Thyroid gland (tissue), 4 donors: Measurements from ENCODE around the gene L1CAM. TPM values are rescaled to one million over a fixed set of nuclear protein-coding genes. Genes with fewer than 3 reads are reported as not detected.

Source experiments
- DNase-seq, 2 donors: peaks; one replicate each; pipeline ENCODE4 v3.0.0-alpha.2; 2019
- H3K27ac ChIP-seq, 3 donors: fragments of 200-600 bp; sonication (generic); 1 replicate in 2 of 3; 2 replicates in 1 of 3; pipeline ENCODE4 v1.5.1; 2016 to 2019; ENCODE audit warnings: mild to moderate bottlenecking in 1 of 3, moderate library complexity in 1 of 3
- H3K27me3 ChIP-seq: fragments of 200-600 bp; sonication (generic); one replicate; pipeline ENCODE4 v1.5.1; 2019
- H3K36me3 ChIP-seq, 2 donors: fragments of 200-600 bp; sonication (generic); one replicate each; pipeline ENCODE4 v1.5.1; 2016 to 2019
- H3K4me1 ChIP-seq, 2 donors: fragments of 200-600 bp; sonication (generic); one replicate each; pipeline ENCODE4 v1.5.1; 2017 to 2019
- H3K4me3 ChIP-seq, 3 donors: fragments of 200-600 bp; sonication (generic); replicated peaks in 1 of 3; 1 replicate in 2 of 3; 2 replicates in 1 of 3; pipeline ENCODE4 v1.5.1; 2016; ENCODE audit warnings: mild to moderate bottlenecking in 1 of 3
- H3K9me3 ChIP-seq: fragments of 200-600 bp; sonication (generic); one replicate; pipeline ENCODE4 v1.5.1; 2017
- CTCF ChIP-seq, 6 experiments: fragments of 200-600 bp in 3 of 6; fragments of 450-650 bp in 3 of 6; sonication (generic) in 3 of 6; IDR thresholded peaks; one replicate each; pipeline ENCODE4 v1.5.1; 2016 to 2019; ENCODE audit warnings: antibody characterized with exemption in 6 of 6, mild to moderate bottlenecking in 2 of 6, inconsistent platforms in 1 of 6, moderate library complexity in 1 of 6
- POLR2A ChIP-seq, 2 donors: fragments of 450-650 bp; IDR thresholded peaks; one replicate each; pipeline ENCODE4 v1.6.1; 2017; ENCODE audit warnings: antibody characterized with exemption in 2 of 2, mild to moderate bottlenecking in 2 of 2, moderate library complexity in 1 of 2
- WGBS, 2 donors: methylation state at CpG; one replicate each; pipeline ENCODE4 v1.1.5; 2017; 5-methylcytosine and 5-hydroxymethylcytosine counted together
- intact Hi-C: fragments of 100-400 bp; cut with DNase I; formaldehyde crosslinking; loops from one replicate; pipeline ENCODE4 v1.15.1; 2023
- total RNA-seq, 4 donors: library from RNA; depleted of rRNA; stranded (reverse); fragments of >200 nt; gene quantifications; one replicate each; pipeline ENCODE4 v1.2.3, GENCODE V29; 2016

L1CAM gene
- total RNA-seq, 4 donors from 2014 or later, result 0.45 to 2.2 (median 0.75) TPM

GRCh38 chrX:153919281-153919680, 33.3 kb upstream of the L1CAM start:
- TF ChIP-seq CTCF (IDR thresholded peaks at IDR 0.05) (no peak), POLR2A (IDR thresholded peaks at IDR 0.05) (no peak)
- DNase-seq, result no peak
- Histone ChIP-seq H3K36me3 (no peaks in the 10 kb centered on the region), H3K27me3 (no peaks in the 10 kb centered on the region), H3K4me1 (no peaks in the 10 kb centered on the region), H3K9me3 (no peaks in the 10 kb centered on the region), H3K4me3 (no peak overlapping the region), H3K27ac (no peak overlapping the region)
- intact Hi-C loops, result no loop called here
- 86 to 98% methylated on average over 6 to 11 of the region's 13 CpGs for WGBS, 2 donors

GRCh38 chrX:153917869-153918268, 31.9 kb upstream of the L1CAM start:
- H3K27ac ChIP-seq, result no peak overlapping the region
- 81 to 87% methylated on average over 6 of the region's 6 CpGs for WGBS, 2 donors
- no peaks in the 10 kb centered on the region for H3K9me3 ChIP-seq
- no peaks in the 10 kb centered on the region for H3K27me3 ChIP-seq
- intact Hi-C loops, result no loop called here
- no peak for TF ChIP-seq POLR2A (IDR thresholded peaks at IDR 0.05)
- TF ChIP-seq CTCF (IDR thresholded peaks at IDR 0.05), result no peak
- no peak overlapping the region for H3K4me3 ChIP-seq
- H3K36me3 ChIP-seq, result no peaks in the 10 kb centered on the region
- H3K4me1 ChIP-seq, result no peaks in the 10 kb centered on the region
- no peak for DNase-seq

GRCh38 chrX:153913701-153914100, 27.7 kb upstream of the L1CAM start:
- no peaks in the 10 kb centered on the region for H3K4me1 ChIP-seq
- H3K36me3 ChIP-seq, result no peaks in the 10 kb centered on the region
- H3K27me3 ChIP-seq, result no peaks in the 10 kb centered on the region
- no peaks in the 10 kb centered on the region for H3K9me3 ChIP-seq
- TF ChIP-seq POLR2A (IDR thresholded peaks at IDR 0.05), result no peak
- TF ChIP-seq CTCF (IDR thresholded peaks at IDR 0.05), result no peak
- WGBS, 2 donors, result 90 to 93% methylated on average over 4 to 7 of the region's 17 CpGs
- DNase-seq, result no peak
- intact Hi-C loops, result no loop called here
- H3K4me3 ChIP-seq, result no peak overlapping the region
- H3K27ac ChIP-seq, result no peak overlapping the region

- no peak overlapping the region for H3K27ac ChIP-seq
- H3K27me3 ChIP-seq, result no peaks in the 10 kb centered on the region
- H3K9me3 ChIP-seq, result no peaks in the 10 kb centered on the region
- no peak for TF ChIP-seq POLR2A (IDR thresholded peaks at IDR 0.05)
- TF ChIP-seq CTCF (IDR thresholded peaks at IDR 0.05), result no peak
- intact Hi-C loops, result no loop called here
- H3K4me1 ChIP-seq, result no peaks in the 10 kb centered on the region
- H3K36me3 ChIP-seq, result no peaks in the 10 kb centered on the region
- DNase-seq, result no peak
- 83% methylated on average over 2 of the region's 17 CpGs; no CpG with 5 or more reads in 1 of the 2 donors for WGBS, 2 donors
- H3K4me3 ChIP-seq, result no peak overlapping the region
These were observed 27.2 kb upstream of the L1CAM start for GRCh38 chrX:153913211-153913610.

GRCh38 chrX:153911798-153912197, 25.8 kb upstream of the L1CAM start:
- Histone ChIP-seq H3K4me3 (no peak overlapping the region), H3K9me3 (no peaks in the 10 kb centered on the region), H3K27ac (no peak overlapping the region), H3K27me3 (no peaks in the 10 kb centered on the region), H3K36me3 (no peaks in the 10 kb centered on the region), H3K4me1 (no peaks in the 10 kb centered on the region)
- TF ChIP-seq POLR2A (IDR thresholded peaks at IDR 0.05) (no peak), CTCF (IDR thresholded peaks at IDR 0.05) (no peak)
- intact Hi-C loops, result no loop called here
- WGBS, 2 donors, result 84 to 88% methylated on average over 6 of the region's 6 CpGs
- no peak for DNase-seq
